OCI-M2 (cell line): ENCODE measurements around the gene GALNT6.

Source experiments
- DNase-seq: peaks from one replicate; lab custom pipeline; 2025; ENCODE audit not compliant: unreplicated experiment; lab: John Stamatoyannopoulos, UW

GALNT6 gene

DNA sequence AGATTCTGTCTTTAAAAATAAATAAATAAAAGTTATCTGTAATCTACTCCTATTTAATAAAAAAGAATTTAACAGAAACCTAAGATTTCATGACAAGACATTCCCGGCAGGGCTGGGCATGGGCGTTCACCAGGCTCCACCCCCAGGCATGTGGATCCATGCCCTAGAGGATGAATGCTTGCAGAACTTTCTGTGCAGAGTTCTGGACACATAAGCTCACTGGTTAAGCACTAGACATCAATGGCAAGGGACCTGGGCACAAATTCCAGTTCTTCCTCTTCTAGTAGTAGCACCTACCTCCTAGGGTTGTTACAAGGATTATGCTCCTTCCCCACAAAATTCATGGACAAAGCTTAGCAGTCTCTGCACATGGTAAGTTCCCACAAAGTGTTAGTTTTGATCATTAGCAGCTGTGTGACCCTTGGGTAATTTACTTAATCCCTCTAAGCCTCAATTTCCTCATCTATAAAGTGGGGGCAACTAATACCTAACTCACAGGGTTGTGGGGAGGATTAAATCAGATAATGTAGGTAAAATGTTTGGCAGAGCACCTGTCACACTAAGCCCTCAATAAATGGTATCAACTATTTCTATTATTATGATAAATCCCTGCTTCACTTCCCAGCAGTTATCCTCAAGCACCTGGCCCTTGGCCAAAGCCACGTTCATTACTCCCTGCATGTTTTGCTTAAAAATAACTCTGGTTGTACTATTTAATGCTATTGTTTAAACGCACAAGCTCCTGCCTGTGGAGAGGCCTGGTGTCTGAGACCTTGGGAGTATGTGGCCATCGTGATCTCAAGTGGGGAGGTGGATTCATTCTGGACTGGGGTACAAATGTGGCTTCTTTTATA, 9.8 kb downstream of the GALNT6 start:
- DNase-seq, result no peak

DNA sequence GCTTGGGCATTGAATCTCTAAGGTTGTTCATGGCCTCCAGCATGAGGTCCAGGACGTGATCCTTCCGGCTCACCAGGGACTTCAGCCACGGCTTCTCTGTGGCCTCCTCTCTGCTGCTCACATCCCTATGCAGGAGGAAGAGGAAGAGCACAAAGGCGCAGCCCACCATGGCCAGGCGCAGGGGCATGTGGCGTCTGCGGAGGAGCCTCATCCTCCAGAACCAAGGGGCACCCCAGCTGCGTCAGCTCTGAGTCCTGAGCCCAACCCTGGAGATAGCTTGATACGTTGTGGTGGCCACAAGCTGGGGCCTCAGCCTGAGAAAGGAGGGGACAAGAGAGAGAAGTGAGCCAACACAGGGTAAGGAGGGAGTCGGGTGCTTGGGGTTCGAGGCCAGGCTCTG, 11.6 kb downstream of the GALNT6 start:
- DNase-seq, result no peak

DNA sequence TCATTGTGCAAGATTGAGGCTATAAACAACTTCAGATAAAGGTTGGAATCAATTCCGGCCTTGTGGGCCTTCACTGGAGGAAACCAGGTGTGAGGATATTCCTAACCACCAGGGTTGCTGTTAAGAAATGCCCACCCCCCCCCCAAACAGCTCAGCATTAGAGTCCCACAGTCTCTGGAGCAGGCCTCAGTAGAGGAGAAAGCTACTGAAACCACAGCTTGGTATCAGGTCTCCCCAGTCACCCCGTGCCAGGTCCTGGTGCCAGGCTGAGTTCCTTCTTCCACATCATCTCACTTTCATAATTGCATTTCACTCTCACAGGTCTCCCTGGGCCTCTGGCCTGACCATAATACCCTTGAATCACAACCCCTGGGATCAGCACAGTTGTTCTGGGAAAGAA, 12.5 kb downstream of the GALNT6 start:
- DNase-seq, result no peak

DNA sequence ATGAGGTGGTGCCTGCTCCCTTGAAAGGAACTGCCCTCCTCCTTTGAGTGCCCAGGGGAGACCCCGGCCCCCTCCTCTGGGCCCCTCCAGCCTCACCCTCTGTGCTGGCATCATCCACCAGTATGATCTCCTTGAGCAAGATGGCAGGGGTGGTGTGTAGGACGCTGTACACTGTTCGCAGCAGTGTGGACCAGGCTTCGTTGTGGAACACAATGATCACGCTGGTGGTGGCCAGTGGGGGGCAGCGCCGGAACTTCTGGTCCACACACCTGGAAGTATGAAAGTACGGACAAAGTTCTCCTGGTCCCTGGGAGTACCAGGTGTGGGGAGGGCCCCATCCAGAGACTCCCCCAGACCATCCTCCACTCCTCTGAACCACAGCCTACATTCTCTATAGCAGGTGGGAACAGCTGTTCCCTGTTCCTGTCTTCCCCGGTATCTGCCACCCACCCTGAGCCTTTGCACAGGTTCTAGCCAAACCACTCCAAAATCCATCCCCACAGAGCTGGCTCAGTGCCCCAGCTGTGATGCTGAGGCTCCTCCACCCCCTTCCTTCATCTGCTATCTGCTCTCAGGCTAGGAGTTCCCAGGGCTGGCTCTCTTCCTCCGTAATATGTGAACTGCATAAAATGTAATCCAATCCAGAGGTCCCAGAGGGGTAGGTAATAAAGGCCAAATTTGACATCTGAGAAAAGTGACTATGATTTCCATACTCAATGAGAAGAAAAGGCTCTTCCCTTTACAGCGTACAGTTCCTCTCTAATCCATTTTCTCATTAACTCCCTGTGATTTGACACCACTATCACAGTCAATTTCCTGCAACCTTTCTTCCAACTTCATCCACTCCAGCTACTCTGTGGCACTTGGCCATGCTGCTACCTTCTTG, 13.9 kb downstream of the GALNT6 start:
- DNase-seq, result no peak

DNA sequence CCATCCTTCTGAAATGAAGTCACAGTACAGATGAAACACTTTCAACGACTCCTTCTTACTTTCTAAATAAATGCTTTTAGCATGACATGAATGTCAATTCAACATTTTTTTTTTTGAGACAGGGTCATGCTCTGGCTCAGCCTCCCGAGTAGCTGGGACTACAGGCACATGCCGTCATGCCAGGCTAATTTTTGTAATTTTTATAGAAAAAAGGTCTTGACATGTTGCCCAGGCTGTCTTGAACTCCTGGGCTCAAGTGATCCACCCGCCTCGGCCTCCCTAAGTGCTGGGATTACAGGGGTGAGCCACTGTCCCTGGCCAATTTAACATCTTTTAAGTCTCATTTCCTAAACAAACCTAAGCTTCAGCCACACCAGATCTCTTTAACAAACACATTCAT, 16.4 kb downstream of the GALNT6 start:
- DNase-seq, result no peak

DNA sequence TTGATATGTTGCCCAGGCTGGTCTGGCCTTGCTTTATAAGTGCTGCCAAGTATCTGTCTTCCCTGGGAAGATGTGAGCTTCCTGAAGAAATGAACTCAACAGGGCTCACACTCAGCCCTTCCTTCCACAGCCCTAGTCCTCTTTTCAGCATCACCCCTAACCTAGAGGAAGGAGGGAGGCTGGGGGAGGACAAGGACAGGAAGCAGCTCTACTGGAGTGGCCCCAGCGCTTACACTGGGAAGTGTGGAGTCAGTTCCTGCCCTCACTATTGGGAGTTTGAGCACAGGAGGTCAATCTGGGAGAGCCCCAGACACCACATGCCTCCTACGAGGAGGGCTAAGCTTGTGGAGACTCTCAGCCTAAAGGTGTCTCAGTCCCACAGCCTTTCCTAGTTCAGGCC, 16.8 kb downstream of the GALNT6 start:
- DNase-seq, result no peak

DNA sequence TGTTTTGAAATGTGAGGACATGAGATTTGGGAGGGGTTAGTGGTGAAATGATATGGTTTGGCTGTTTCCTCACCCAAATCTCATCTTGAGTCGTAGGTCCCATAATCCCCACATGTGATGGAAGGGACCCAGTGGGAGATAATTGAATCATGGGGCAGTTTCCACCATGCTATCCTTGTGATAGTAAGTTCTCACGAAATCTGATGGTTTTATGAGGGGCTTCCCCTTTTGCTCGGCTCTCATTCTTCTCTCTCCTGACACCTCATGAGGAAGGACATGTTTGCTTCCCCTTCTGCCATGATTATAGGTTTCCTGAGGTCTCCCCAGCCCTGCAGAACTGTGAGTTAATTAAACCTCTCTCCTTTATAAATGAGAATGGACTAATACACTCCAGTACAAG, 18.0 kb downstream of the GALNT6 start:
- no peak for DNase-seq

DNA sequence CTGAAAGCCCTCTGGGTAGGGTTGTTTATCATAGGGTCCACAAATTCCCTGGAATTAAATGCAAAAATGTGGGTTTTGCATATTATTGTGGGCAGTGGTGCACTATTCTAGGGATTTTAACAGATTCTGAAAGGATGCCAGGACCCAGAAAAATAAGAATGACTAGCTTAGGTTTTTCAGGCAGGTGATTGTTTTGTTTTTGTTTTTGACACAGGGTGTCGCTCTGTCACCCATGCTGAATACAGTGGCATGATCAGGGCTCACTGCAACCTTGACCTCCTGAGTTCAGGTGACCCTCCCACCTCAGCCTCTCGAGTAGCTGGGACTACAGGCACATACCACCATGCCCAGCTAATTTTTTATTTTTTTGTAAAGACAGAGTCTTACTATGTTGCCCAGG, 19.2 kb downstream of the GALNT6 start:
- DNase-seq, result no peak

DNA sequence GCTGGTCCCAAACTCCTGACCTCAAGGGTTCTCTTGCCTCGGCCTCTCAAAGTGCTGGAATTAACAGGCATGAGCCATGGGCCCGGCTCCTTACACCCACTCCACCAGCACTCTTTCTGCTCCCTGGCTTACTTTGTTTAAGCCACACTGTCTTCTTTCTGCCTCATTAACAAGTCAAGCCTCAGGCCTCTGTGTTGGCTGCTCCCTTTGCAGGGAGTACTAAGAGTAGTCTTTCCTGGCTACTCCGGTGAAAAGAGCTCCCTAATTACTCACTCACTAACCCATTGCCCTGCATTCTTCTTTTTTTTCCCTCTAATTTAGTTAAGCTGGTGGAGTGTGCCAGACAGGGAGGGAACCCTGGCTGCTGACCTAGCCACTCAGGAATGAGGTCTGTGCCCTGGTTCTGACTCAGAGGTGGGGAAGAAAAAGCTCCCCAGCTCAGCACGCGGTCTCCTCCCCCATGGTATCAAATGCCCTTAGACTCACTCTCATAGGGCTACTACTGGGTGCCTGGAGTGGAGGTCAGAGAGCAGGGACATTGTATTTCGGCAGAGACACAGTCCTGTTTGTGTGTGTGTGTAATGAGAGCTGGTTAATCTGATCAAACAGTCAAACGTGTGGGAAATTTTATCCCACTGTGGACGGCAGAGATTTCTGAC, 19.8 kb downstream of the GALNT6 start:
- no peak for DNase-seq

DNA sequence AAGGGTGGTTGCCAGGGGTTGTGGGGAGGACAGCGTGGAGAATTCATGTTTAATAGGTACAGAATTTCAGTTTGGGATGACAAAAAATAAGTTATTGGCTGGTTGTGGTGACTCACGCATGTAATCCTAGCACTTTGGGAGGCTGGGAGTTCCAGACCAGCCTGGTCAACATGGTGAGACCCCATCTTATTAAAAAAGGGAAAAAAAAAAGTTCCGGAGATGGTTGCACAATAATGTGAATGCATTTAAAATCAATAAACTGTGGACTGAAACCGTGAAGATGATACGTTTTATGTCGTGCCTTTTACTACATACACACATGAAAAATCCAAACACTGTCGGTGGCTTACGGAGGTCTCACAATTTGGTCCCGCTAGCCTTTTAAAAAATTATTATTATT, 20.5 kb downstream of the GALNT6 start:
- DNase-seq, result no peak

DNA sequence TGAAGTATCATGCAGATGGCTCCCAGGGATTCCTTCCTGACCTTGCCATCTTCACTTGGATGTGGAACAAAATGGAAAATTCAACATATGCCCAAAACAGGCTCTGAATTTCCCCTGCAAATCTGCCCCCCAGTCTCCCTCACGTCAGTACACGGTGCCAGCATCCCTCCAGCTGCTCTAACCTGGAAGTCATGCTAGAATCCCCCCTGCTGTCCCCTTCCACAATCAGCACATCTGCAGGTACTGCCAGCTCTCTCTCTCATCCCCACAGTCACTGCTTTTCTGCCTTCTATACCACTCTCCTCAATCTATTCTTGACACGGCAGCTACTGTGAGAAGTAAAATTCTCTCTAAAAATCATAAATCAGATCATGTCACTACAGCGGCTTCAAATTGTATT, 21.6 kb downstream of the GALNT6 start:
- DNase-seq, result no peak

DNA sequence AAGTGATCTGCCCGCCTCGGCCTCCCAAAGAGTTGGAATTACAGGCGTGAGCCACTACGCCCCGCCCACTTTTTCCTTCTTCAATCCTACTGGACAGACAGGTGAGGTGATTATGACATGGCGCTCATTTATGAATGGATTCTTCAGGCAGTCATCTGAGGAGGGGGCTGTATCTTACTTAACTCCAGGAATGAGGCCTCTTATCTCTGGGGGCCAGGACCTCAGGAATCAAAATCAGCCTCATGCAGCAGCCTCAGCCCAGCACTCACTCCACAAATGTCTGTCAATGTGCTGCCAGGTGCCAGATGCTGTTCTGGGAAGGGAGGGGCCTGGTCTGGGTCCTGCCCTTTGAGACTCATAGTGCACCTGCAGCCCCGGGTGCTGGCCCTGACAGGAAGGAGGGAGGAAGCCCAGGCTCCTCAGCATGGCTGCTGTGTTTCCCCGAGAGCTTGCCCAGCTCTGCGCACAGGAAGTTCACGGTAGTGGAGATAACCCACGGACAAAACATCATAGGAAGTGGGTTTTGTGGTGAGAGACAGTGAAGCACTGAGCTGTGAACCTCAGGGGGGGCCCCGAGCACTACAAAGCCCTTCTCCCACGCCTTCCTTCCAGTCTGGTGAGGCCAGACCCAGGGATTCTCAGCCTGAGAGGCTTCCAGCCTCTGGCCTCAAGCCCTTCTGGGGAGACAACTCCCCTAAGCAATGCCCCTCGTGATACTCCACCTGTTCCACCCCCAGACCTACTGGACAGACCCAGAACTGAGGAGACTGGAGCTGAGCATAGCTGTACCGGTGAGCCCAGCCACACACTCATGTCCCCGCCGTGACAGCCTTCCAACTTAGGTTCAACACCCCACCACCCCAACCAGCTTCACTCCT, 22.3 kb downstream of the GALNT6 start:
- peak; percentile 83 for DNase-seq

DNA sequence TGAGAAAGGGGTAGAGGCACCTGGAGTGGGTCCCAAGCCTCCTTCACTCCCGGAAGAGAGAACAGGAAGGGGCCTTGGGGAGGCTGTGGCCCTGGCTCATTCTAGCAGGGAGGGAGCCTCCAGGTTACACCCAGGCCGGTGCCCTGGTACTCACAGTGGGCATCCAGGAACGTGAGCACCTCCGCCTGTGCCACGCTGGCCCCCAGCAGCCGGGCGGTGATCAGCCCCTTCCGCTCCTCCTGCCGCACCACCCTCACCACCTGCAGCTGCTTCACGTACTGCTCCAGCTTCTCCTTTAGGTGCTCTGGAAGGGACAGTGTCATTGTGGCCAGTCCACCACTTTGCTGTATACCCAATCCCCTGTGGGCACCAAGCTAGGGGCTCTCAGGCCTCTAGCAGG, 25.9 kb downstream of the GALNT6 start:
- DNase-seq, result no peak

DNA sequence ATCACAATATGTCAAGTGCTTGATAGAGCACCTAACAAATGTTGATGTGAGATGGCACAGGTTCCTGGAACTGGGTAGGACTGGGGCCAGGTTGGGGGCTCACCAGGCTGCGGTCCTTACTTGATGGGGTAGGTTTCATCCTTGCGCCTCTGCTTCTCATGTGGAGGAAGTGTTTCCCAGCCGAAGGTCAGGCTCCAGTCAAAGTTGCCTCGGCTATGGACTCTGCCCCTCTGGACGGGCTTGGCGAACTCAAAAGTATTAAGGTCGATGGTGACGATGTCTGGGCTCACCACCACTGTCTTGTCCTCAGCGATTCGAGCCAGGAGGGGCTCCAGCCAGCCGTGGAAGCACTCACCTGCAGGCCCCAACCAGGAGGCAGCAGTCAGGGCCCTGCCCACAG, 27.2 kb downstream of the GALNT6 start:
- DNase-seq, result no peak

DNA sequence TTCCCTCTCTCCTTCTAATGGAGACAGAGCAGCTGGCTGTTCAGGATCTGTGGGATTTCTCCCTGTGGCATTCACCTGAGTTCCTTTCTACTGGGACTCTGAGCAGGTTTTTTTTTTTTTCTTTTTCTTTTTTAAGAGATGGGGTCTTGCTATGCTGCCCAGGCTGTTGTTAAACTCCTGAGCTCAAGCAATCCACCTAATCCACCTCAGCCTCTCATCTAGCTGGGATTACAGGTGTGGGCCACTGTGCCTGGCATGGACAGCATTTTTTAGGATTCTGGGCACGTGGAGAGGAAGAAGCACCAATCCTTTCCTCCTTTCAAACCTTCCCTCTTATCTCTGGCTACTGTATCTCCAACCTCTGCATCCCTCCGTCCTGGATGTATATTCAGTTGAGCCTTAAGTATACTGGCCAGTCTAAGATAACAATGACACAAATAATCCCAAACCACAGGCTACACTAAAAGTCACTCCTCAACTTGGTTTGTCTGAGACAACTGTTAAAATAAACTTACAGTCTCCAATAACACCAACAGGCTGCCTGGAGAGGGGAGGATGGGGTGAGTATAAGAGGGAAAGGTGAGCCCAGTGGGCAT, 28.4 kb downstream of the GALNT6 start:
- peak; percentile 17 for DNase-seq

DNA sequence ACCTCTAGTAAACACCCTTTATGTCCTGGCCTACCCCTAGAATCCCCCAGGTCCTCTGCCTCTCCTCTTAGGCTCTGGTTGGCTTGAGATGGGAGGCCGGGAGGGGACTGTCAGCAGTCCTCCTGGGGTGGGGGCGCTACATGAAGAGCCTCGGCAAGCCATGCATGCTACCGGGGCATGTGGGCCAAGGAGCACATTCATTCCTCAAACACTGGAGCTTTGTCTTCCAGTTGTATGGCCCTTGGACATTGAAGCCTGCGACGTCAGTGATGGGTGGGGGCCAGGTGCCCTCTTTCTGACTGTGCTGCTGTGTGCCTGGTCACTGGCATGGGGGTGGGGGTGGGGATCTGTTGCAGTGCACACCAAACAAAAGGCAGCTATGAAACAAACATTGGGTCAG, 28.9 kb downstream of the GALNT6 start:
- no peak for DNase-seq

DNA sequence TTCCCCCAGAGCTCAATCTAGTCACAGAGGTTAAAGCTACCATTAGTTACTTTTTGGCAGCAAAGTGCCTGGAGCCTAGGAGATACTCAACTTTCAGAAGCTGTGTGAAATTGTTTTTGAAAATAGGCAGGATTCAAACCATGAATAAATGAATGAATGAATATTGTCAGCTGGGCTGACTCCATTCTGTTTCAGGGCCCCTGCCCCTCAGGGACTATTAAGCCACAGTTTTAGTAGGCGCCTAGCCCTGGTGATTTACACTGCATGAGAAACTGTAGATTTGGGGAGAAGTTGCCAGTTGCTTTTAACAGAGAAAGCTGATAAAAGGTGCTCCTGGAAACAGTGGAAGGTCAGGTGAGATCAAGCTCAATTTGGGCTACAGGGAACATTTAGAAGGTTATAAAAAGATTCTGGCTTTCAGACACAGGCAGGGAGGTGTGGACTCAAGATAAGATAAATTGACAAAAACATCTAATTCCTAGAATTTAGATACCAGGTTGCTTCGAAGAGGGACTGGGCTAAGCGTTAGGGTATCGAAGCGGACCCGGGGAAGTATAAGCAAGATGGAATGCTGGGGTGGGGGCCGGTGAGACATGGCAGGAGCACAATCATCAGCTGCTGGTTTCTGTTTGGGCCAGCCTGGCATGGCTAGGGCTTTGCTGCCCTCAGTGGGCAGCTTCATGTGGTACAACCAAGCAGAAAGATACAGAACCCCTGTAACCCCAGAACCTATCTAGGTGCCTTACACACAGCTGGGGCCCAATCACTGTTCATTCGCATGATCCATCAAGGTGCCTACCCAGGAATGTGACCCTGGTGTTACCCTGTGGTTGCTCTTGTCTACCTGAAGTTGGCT, 29.8 kb downstream of the GALNT6 start:
- no peak for DNase-seq

DNA sequence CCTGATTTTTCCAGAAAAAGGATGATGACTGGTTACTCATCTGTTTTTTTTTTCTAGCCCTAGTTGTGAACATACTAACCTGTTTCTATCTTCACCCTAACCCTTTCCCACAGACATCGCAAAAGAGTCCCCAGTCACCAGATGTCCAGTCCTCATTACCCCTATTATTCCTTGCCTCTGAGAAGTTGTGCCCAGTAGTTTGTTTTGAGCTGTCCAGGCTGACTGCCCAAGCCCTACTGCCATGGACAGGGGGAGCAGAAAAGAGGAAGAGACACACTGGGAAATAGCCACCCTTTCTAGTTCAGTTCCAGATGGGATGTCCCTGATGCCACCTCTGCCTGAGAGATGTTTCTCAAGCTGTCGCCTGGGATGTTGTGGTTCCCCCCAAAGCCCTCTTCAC, 30.9 kb downstream of the GALNT6 start:
- no peak for DNase-seq

DNA sequence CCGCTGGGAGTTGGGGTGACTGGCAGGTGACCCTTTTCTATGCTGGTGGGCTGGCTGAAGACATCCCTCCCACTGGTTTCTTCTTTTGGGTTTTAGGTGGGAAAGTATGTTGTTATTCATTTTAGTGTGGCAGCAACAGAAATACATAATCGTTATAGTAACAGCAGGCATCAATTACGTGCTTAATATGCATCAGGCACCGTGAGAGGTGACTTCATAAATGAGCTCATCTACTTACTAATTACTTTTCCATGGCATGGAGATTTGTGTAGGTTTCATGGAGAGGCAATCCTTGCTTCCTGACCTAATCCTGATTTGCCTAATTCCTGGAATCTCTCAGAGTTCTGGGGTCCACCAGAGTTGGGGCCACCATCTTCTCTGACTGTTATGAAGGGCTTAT, 31.4 kb downstream of the GALNT6 start:
- no peak for DNase-seq
